LNCaP clone FGC (cell line): ENCODE results near the gene BRD1.
A peak's percentile ranks its signal among the peaks of the same experiment; 100 is the strongest.

Experiments used
- DNase-seq: peaks from one replicate; pipeline ENCODE4 v3.0.0-alpha.2; 2011; ENCODE audit warnings: low read depth
- H3K4me3 ChIP-seq: 2 replicates; pipeline ENCODE4 v1.5.1; 2011; ENCODE audit warnings: mild to moderate bottlenecking, low read depth, low read length, control low read depth
- CTCF ChIP-seq: IDR thresholded peaks from 2 replicates; pipeline ENCODE4 v1.5.1; 2012; ENCODE audit warnings: mild to moderate bottlenecking; ENCODE audit not compliant: control insufficient read depth, insufficient read depth; ENCODE audit errors: extremely low read depth

The BRD1 gene

GRCh38 chr22:49829044-49829853 lies 1.6 kb upstream of the BRD1 start:
- no peak overlapping the region for H3K4me3 ChIP-seq
- no peak for DNase-seq

GRCh38 chr22:49828599-49828965 lies 909 bp upstream of the BRD1 start:
- peak overlapping the region; percentile 55; the same call in 1 of the 2 replicates for H3K4me3 ChIP-seq

More at GRCh38 chr22:49829044-49829853, 1.6 kb upstream of the BRD1 start:
- TF ChIP-seq CTCF = no peak

GRCh38 chr22:49827271-49827852 lies 311 bp downstream of the BRD1 start:
- no peak for DNase-seq
- TF ChIP-seq CTCF = no peak
- peak overlapping the region; percentile 79 for H3K4me3 ChIP-seq

More at GRCh38 chr22:49828599-49828965, 909 bp upstream of the BRD1 start:
- TF ChIP-seq CTCF = no peak
- no peak for DNase-seq

GRCh38 chr22:49826603-49827270 lies 936 bp downstream of the BRD1 start:
- H3K4me3 ChIP-seq = peak overlapping the region; percentile 79
- no peak for DNase-seq
- no peak for TF ChIP-seq CTCF

GRCh38 chr22:49825944-49826602 lies 1.6 kb downstream of the BRD1 start:
- no peak for DNase-seq
- no peak for TF ChIP-seq CTCF
- peak overlapping the region; percentile 79 for H3K4me3 ChIP-seq

- TF ChIP-seq CTCF = no peak
- H3K4me3 ChIP-seq = peak overlapping the region; percentile 79
- DNase-seq = no peak
Observed at GRCh38 chr22:49825436-49825835, 2.2 kb downstream of the BRD1 start.
